A673 (cell line): ENCODE data around the gene ADM2.

Experiments
- EZH2 ChIP-seq: fragments of 200-600 bp; sonication (generic); IDR thresholded peaks from 2 replicates; pipeline ENCODE4 v1.6.1; 2017; ENCODE audit warnings: borderline replicate concordance, low read depth, mild to moderate bottlenecking, mixed read lengths, antibody characterized with exemption, low read length; ENCODE audit not compliant: poor library complexity, severe bottlenecking
- TF ChIP-seq, protein P1 (sequence below): fragments of 300-800, 200-600 bp; sonication (generic); conservative IDR thresholded peaks from 2 replicates; pipeline ENCODE4 v1.5.1; 2017; ENCODE audit warnings: low read depth, mild to moderate bottlenecking, antibody characterized with exemption, low read length, moderate library complexity, mixed read lengths

DNA sequence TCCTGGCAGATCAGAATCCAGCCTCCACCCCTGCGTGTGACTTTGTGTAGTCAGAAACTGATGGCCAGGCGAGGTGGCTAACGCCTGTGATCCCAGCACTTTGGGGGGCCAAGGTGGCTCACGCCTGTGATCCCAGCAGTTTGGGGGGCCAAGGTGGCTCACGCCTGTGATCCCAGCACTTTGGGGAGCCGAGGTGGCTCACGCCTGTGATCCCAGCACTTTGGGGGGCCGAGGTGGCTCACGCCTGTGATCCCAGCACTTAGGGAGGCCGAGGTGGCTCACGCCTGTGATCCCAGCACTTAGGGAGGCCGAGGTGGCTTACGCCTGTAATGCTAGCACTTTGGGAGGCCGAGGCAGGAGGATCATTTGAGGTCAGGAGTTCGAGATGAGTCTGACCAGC is 31.8 kb downstream of the ADM2 start:
- TF ChIP-seq, protein P1, sequence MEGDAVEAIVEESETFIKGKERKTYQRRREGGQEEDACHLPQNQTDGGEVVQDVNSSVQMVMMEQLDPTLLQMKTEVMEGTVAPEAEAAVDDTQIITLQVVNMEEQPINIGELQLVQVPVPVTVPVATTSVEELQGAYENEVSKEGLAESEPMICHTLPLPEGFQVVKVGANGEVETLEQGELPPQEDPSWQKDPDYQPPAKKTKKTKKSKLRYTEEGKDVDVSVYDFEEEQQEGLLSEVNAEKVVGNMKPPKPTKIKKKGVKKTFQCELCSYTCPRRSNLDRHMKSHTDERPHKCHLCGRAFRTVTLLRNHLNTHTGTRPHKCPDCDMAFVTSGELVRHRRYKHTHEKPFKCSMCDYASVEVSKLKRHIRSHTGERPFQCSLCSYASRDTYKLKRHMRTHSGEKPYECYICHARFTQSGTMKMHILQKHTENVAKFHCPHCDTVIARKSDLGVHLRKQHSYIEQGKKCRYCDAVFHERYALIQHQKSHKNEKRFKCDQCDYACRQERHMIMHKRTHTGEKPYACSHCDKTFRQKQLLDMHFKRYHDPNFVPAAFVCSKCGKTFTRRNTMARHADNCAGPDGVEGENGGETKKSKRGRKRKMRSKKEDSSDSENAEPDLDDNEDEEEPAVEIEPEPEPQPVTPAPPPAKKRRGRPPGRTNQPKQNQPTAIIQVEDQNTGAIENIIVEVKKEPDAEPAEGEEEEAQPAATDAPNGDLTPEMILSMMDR, result no peak
- no peak for TF ChIP-seq EZH2
